OCI-LY1 (cell line): Measurements from ENCODE around the gene CDH23.
A peak's percentile ranks its signal among the peaks of the same experiment; 100 is the strongest.

ENCODE experiments used
- H2AFZ ChIP-seq: fragments of 200-600 bp; sonication (generic), shearing (Covaris generic); 2 replicates; pipeline ENCODE4 v1.6.0; 2014; ENCODE audit warnings: antibody characterized with exemption, mild to moderate bottlenecking, low read length
- H3F3A ChIP-seq: fragments of 200-600 bp; sonication (generic), shearing (Covaris generic); 2 replicates; pipeline ENCODE4 v1.6.0; 2014; ENCODE audit warnings: mild to moderate bottlenecking, antibody characterized with exemption, low read length, moderate library complexity; ENCODE audit not compliant: insufficient read depth
- H3K27ac ChIP-seq: fragments of 200-600 bp; sonication (generic); 2 replicates; pipeline ENCODE4 v1.5.1; 2014; ENCODE audit warnings: low read length, mixed run types, mild to moderate bottlenecking, low read depth; ENCODE audit not compliant: poor library complexity, severe bottlenecking
- H3K27me3 ChIP-seq: fragments of 200-600 bp; sonication (generic); 2 replicates; pipeline ENCODE4 v1.6.0; 2014; ENCODE audit warnings: antibody characterized with exemption, mild to moderate bottlenecking, low read length, moderate library complexity; ENCODE audit not compliant: insufficient read depth
- H3K36me3 ChIP-seq: fragments of 200-600 bp; sonication (generic); 2 replicates; pipeline ENCODE4 v1.6.1; 2014; ENCODE audit warnings: mild to moderate bottlenecking, antibody characterized with exemption, low read length, moderate library complexity, mixed read lengths; ENCODE audit not compliant: insufficient read depth
- H3K4me1 ChIP-seq: fragments of 200-600 bp; sonication (generic); 2 replicates; pipeline ENCODE4 v1.5.1; 2014; ENCODE audit warnings: mild to moderate bottlenecking, low read length, moderate library complexity; ENCODE audit not compliant: insufficient read depth, severe bottlenecking
- H3K4me2 ChIP-seq: fragments of 200-600 bp; sonication (generic), shearing (Covaris generic); 2 replicates; pipeline ENCODE4 v1.6.1; 2014; ENCODE audit warnings: low read length
- H3K4me3 ChIP-seq: fragments of 200-600 bp; sonication (generic); 2 replicates; pipeline ENCODE4 v1.5.1; 2014; ENCODE audit warnings: low read length, low read depth, mild to moderate bottlenecking, mixed read lengths; ENCODE audit not compliant: poor library complexity, severe bottlenecking
- H3K79me2 ChIP-seq: fragments of 200-600 bp; shearing (Covaris generic); 2 replicates; pipeline ENCODE4 v1.6.1; 2016; ENCODE audit warnings: mixed run types, low read length, mixed read lengths; ENCODE audit not compliant: insufficient read depth
- H3K9ac ChIP-seq: fragments of 200-600 bp; sonication (generic), shearing (Covaris generic); 2 replicates; pipeline ENCODE4 v1.6.1; 2014; ENCODE audit warnings: mild to moderate bottlenecking, low read length, mixed read lengths
- H3K9me2 ChIP-seq: fragments of 200-600 bp; sonication (generic), shearing (Covaris generic); 2 replicates; pipeline ENCODE4 v1.6.1; 2014; ENCODE audit warnings: low read depth, mild to moderate bottlenecking, low read length, mixed read lengths
- H3K9me3 ChIP-seq: fragments of 200-600 bp; shearing (Covaris generic); 2 replicates; pipeline ENCODE4 v1.6.1; 2014; ENCODE audit warnings: low read length, mixed read lengths
- H4K20me1 ChIP-seq: fragments of 200-600 bp; sonication (generic), shearing (Covaris generic); 2 replicates; pipeline ENCODE4 v1.6.0; 2016; ENCODE audit warnings: mild to moderate bottlenecking, low read length; ENCODE audit not compliant: insufficient read depth
- EZH2 ChIP-seq: fragments of 200-600 bp; sonication (generic), shearing (Covaris generic); IDR thresholded peaks from 2 replicates; pipeline ENCODE4 v1.8.0; 2017; ENCODE audit warnings: borderline replicate concordance, mixed run types, mild to moderate bottlenecking, antibody characterized with exemption, low read length, moderate library complexity, mixed read lengths
- TF ChIP-seq, protein P1 (sequence below): fragments of 200-600 bp; sonication (generic), shearing (Covaris generic); IDR thresholded peaks from 2 replicates; pipeline ENCODE4 v1.5.1; 2017; ENCODE audit warnings: mild to moderate bottlenecking, antibody characterized with exemption, low read length, moderate library complexity, mixed read lengths

CDH23 gene

DNA sequence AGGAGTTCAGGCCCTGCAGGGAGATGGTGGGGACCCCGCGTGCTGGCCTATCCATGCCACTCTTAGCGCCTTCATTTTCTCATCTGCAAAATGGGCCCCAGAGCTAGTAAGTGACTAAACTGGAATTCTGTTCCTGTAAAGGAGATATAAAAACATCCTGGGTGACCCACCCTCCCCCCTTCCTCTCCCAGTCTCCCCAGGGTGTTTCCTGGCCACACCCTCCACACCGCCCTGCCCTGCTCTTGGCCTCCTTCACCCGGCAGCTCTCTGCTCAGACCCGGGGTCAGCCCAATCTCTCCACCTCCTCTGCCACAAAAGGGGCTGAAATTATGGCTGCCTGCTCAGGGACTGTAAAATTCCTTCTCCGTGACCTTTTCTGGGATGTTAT, 252.2 kb downstream of the CDH23 start:
- H3K4me2 ChIP-seq = peak overlapping the region; percentile 40; the same call in 1 of the 2 replicates
- H2AFZ ChIP-seq = no peak overlapping the region

DNA sequence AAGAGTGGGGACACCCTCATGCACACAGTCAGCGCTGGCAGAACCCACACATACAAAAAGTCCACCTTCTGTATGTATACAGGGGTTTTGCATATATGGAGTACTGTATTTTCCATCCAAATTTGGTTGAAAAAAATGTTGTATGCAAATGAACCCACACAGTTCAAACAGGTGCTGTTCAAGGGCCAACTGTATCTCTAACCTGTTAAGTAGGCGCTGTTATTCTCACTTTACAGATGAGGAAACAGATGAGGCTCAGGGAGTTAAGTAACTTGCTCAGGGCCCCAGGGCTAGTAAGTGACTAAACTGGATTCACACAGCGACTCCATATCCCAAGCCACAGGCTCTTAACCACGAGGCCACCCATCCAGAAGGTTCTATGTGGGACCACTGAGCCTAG, 252.9 kb downstream of the CDH23 start:
- H3K27ac ChIP-seq = peak overlapping the region; percentile 94
- H3K4me1 ChIP-seq = peaks cover 33% of the 10 kb centered on the region
- peak overlapping the region; percentile 38; the same call in 1 of the 2 replicates for H3K9ac ChIP-seq
- no peaks in the 10 kb centered on the region; the same call in 1 of the 2 replicates for H3K27me3 ChIP-seq
- H3K36me3 ChIP-seq = no peaks in the 10 kb centered on the region
- H4K20me1 ChIP-seq = no peaks in the 10 kb centered on the region
- H3K9me3 ChIP-seq = no peaks in the 10 kb centered on the region
- H2AFZ ChIP-seq = no peak overlapping the region
- H3K4me2 ChIP-seq = peak overlapping the region; percentile 40; the same call in 1 of the 2 replicates
- no peak overlapping the region for H3K4me3 ChIP-seq
- no peaks in the 10 kb centered on the region for H3K79me2 ChIP-seq
- H3F3A ChIP-seq = no peaks in the 10 kb centered on the region
- no peak for TF ChIP-seq EZH2
- TF ChIP-seq, protein P1, sequence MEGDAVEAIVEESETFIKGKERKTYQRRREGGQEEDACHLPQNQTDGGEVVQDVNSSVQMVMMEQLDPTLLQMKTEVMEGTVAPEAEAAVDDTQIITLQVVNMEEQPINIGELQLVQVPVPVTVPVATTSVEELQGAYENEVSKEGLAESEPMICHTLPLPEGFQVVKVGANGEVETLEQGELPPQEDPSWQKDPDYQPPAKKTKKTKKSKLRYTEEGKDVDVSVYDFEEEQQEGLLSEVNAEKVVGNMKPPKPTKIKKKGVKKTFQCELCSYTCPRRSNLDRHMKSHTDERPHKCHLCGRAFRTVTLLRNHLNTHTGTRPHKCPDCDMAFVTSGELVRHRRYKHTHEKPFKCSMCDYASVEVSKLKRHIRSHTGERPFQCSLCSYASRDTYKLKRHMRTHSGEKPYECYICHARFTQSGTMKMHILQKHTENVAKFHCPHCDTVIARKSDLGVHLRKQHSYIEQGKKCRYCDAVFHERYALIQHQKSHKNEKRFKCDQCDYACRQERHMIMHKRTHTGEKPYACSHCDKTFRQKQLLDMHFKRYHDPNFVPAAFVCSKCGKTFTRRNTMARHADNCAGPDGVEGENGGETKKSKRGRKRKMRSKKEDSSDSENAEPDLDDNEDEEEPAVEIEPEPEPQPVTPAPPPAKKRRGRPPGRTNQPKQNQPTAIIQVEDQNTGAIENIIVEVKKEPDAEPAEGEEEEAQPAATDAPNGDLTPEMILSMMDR = no peak
- H3K9me2 ChIP-seq = no peaks in the 10 kb centered on the region

More for the DNA sequence above, 252.2 kb downstream of the CDH23 start:
- Histone ChIP-seq H3K9ac (peak overlapping the region; percentile 34; the same call in 1 of the 2 replicates), H3K4me3 (no peak overlapping the region), H3K9me2 (no peaks in the 10 kb centered on the region), H3K9me3 (no peaks in the 10 kb centered on the region), H3K27ac (peak overlapping the region; percentile 94), H3K79me2 (no peaks in the 10 kb centered on the region), H3F3A (no peaks in the 10 kb centered on the region), H4K20me1 (no peaks in the 10 kb centered on the region), H3K36me3 (no peaks in the 10 kb centered on the region), H3K27me3 (no peaks in the 10 kb centered on the region; the same call in 1 of the 2 replicates), H3K4me1 (peaks cover 33% of the 10 kb centered on the region)
- no peak for TF ChIP-seq EZH2
- TF ChIP-seq, protein P1 = no peak

DNA sequence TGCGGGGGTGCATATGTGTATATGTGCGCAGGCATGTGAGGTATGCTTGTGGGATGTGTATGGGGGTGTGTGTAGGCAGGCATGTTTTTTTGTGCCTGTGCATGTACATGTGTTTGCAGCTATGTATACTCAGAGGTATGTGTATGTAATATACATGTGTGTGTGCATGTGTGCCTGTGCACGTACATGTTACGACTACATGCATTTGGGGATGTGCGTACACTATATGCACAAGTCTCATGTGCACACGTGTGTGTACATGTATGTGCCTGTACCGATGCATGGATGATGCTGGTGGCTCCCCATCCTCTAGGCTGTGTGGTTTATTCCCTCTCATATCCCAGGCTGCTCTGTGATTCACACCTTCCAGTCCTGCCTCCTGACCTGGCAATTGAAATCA, 253.7 kb downstream of the CDH23 start:
- H3K4me3 ChIP-seq = no peak overlapping the region
- no peaks in the 10 kb centered on the region; the same call in 1 of the 2 replicates for H3K27me3 ChIP-seq
- no peak for TF ChIP-seq EZH2
- TF ChIP-seq, protein P1 = no peak

More for the DNA sequence above, 253.7 kb downstream of the CDH23 start:
- Histone ChIP-seq H2AFZ (no peak overlapping the region), H3K4me1 (peaks cover 33% of the 10 kb centered on the region), H3K79me2 (no peaks in the 10 kb centered on the region), H4K20me1 (no peaks in the 10 kb centered on the region), H3K4me2 (peak overlapping the region; percentile 40; the same call in 1 of the 2 replicates), H3F3A (no peaks in the 10 kb centered on the region), H3K27ac (peak overlapping the region; percentile 94), H3K9ac (no peak overlapping the region), H3K36me3 (no peaks in the 10 kb centered on the region), H3K9me3 (no peaks in the 10 kb centered on the region), H3K9me2 (no peaks in the 10 kb centered on the region)
